Right atrium auricular region (tissue), 2 donors: ENCODE data around the gene TMEM42. TPM values are rescaled to one million over a fixed set of nuclear protein-coding genes. Genes with fewer than 3 reads are reported as not detected.

Experiments
- microRNA counts, 2 donors: library from miRNA; unstranded; fragments of <30 nt; microRNA quantifications; one replicate each; lab custom pipeline; 2016 to 2017
- total RNA-seq, 2 donors: library from RNA; depleted of rRNA; stranded (reverse); fragments of >200 nt; gene quantifications; one replicate each; pipeline ENCODE4 v1.1.0, GENCODE V29; 2016

The TMEM42 gene
- total RNA-seq, 2 donors from 2014 or later = 9.8 to 11.2 TPM

MicroRNAs within 50 kb of the gene (microRNA counts, 767-probe panel; counts per million panel counts)
- microRNA hsa-miR-564 (lab: Ali Mortazavi, UCI) = 0 to 31.0 counts per million in 2 donors

Other genes with a start within 250 kb of the TMEM42 start
- 10 to 100 TPM; 11.8 to 12.3 TPM for gene ZNF197, start 236.9 kb upstream of the TMEM42 start, total RNA-seq
- gene ZNF35, start 213.2 kb upstream of the TMEM42 start, total RNA-seq = 1 to 10 TPM; 7.9 to 8.4 TPM
- 1 to 10 TPM; 2.3 to 3.1 TPM for gene ZNF502, start 149.3 kb upstream of the TMEM42 start, total RNA-seq
- gene ZNF501, start 132.3 kb upstream of the TMEM42 start, total RNA-seq = 1 to 10 TPM; 2.8 to 3.1 TPM
- gene KIAA1143, start 100.3 kb upstream of the TMEM42 start, total RNA-seq = 10 to 100 TPM; 21.1 to 26.8 TPM
- gene KIF15, start 100.1 kb upstream of the TMEM42 start, total RNA-seq = under 1 TPM; 0.24 to 0.63 TPM
- gene TGM4, start 12.7 kb downstream of the TMEM42 start, total RNA-seq = not detected
- gene ZDHHC3, start 114.3 kb downstream of the TMEM42 start, total RNA-seq = 10 to 100 TPM; 40.6 to 60.5 TPM
- gene EXOSC7, start 114.3 kb downstream of the TMEM42 start, total RNA-seq = 10 to 100 TPM; 38.9 to 52.5 TPM
- gene CLEC3B, start 164.4 kb downstream of the TMEM42 start, total RNA-seq = 100 to 1,000 TPM; 138 to 180 TPM